Breast epithelium (tissue), 3 donors: ENCODE measurements around the gene CCDC74B.
"Not testable (repeated sequence)": the region's sequence is repeated elsewhere in the genome, so short reads cannot be mapped to it uniquely, and the experiment has no call there.

ENCODE experiments used
- POLR2A ChIP-seq: fragments of 450-650 bp; IDR thresholded peaks from one replicate; pipeline ENCODE4 v1.6.1; 2016; ENCODE audit warnings: antibody characterized with exemption, mild to moderate bottlenecking, moderate library complexity
- TF ChIP-seq, protein P1 (sequence below), 3 donors: fragments of 450-650 bp; IDR thresholded peaks; one replicate each; pipeline ENCODE4 v1.5.1; 2016 to 2017; ENCODE audit warnings: antibody characterized with exemption in 3 of 3, mild to moderate bottlenecking in 3 of 3, moderate library complexity in 3 of 3

DNA sequence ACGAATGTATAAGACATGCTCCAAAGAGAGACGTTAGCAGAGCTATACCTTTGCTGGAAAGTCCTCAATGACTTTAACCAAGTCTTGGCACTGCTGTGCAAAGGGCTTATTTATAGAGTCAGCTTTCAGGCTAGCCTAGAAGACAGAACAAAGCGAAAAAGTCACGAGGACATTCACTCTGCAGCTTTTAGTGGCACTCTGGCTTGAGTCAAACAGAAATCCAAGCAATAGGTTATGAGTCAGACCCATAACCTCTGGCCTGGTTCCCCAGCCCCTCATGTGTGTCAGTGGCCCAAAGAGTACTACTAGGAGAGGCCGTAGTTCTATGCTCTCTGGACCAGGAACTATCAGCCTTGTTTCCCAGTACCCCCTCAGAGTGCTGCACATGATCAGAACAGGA lies 30.0 kb upstream of the CCDC74B start:
- TF ChIP-seq, protein P1, sequence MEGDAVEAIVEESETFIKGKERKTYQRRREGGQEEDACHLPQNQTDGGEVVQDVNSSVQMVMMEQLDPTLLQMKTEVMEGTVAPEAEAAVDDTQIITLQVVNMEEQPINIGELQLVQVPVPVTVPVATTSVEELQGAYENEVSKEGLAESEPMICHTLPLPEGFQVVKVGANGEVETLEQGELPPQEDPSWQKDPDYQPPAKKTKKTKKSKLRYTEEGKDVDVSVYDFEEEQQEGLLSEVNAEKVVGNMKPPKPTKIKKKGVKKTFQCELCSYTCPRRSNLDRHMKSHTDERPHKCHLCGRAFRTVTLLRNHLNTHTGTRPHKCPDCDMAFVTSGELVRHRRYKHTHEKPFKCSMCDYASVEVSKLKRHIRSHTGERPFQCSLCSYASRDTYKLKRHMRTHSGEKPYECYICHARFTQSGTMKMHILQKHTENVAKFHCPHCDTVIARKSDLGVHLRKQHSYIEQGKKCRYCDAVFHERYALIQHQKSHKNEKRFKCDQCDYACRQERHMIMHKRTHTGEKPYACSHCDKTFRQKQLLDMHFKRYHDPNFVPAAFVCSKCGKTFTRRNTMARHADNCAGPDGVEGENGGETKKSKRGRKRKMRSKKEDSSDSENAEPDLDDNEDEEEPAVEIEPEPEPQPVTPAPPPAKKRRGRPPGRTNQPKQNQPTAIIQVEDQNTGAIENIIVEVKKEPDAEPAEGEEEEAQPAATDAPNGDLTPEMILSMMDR (IDR thresholded peaks at IDR 0.05): not testable (repeated sequence)
- not testable (repeated sequence) for TF ChIP-seq POLR2A
